Caco-2 (cell line): ENCODE measurements around the gene GIPR. TPM values are rescaled to one million over a fixed set of nuclear protein-coding genes. Genes with fewer than 3 reads are reported as not detected.
A peak's percentile ranks its signal among the peaks of the same experiment; 100 is the strongest.

Source experiments
- Bru-seq: library from RNA; stranded (reverse); fragments of 400-500 nt; gene quantifications from one replicate; lab custom pipeline; 2021; lab: Mats Ljungman, UMichigan
- BruChase-seq, 2 experiments: library from RNA; stranded (reverse); fragments of 400-500 nt; gene quantifications; one replicate each; lab custom pipeline; 2021; lab: Mats Ljungman, UMichigan
- BruUV-seq: library from RNA; stranded (reverse); fragments of 400-500 nt; replicated peaks from 2 replicates; lab custom pipeline; 2021; lab: Mats Ljungman, UMichigan
- CTCF ChIA-PET: fragments of 300-600 bp; sonication (Branson Sonifier 250); formaldehyde crosslinking; loops from one replicate; lab custom pipeline; 2022; ENCODE audit warnings: antibody characterized with exemption; lab: Charles Lee
- POLR2A ChIA-PET: fragments of 300-600 bp; sonication (Branson Sonifier 250); formaldehyde crosslinking; loops from one replicate; lab custom pipeline; 2022; ENCODE audit warnings: antibody characterized with exemption; lab: Charles Lee
- DNase-seq, 2 experiments: peaks; one replicate each; pipeline versions ENCODE4 v3.0.0 to v3.0.0-alpha.2; 2020 to 2022
- H3K27me3 ChIP-seq: replicated peaks from 2 replicates; pipeline ENCODE4 v1.6.0; 2011; ENCODE audit warnings: low read length; ENCODE audit not compliant: control insufficient read depth, insufficient read depth
- H3K36me3 ChIP-seq: 2 replicates; pipeline ENCODE4 v1.5.1; 2011; ENCODE audit warnings: low read length; ENCODE audit not compliant: control insufficient read depth, insufficient read depth
- H3K4me1 ChIP-seq: fragments of 250-450 bp; sonication (Bioruptor Pico); 2 replicates; pipeline ENCODE4 v1.5.1; 2020; ENCODE audit warnings: mild to moderate bottlenecking
- H3K4me3 ChIP-seq: 2 replicates; pipeline ENCODE4 v1.5.1; 2011; ENCODE audit warnings: low read depth, mild to moderate bottlenecking, control low read depth, low read length
- H3K9me3 ChIP-seq: fragments of 250-450 bp; sonication (Bioruptor Pico); 2 replicates; pipeline ENCODE4 v1.5.1; 2020; ENCODE audit warnings: mild to moderate bottlenecking, moderate library complexity
- H3K27ac Mint-ChIP-seq: one replicate; pipeline ENCODE4 v1.8.0; 2022; ENCODE audit warnings: mixed read lengths; ENCODE audit not compliant: unreplicated experiment
- H3K27me3 Mint-ChIP-seq: one replicate; pipeline ENCODE4 v1.8.0; 2022; ENCODE audit warnings: mixed read lengths; ENCODE audit not compliant: insufficient read depth, unreplicated experiment
- H3K36me3 Mint-ChIP-seq: one replicate; pipeline ENCODE4 v1.8.0; 2022; ENCODE audit warnings: mild to moderate bottlenecking, mixed read lengths; ENCODE audit not compliant: insufficient read depth, unreplicated experiment
- H3K4me1 Mint-ChIP-seq: one replicate; pipeline ENCODE4 v1.8.0; 2022; ENCODE audit warnings: low read depth, mixed read lengths; ENCODE audit not compliant: unreplicated experiment
- H3K4me3 Mint-ChIP-seq: one replicate; pipeline ENCODE4 v1.8.0; 2022; ENCODE audit warnings: mild to moderate bottlenecking, moderate library complexity, mixed read lengths; ENCODE audit not compliant: unreplicated experiment
- H3K9me3 Mint-ChIP-seq: one replicate; pipeline ENCODE4 v1.8.0; 2022; ENCODE audit warnings: mixed read lengths; ENCODE audit not compliant: unreplicated experiment
- intact Hi-C: fragments of 100-400 bp; cut with micrococcal nuclease; formaldehyde crosslinking; loops from one replicate; pipeline ENCODE4 v1.10.0; 2022; ENCODE audit not compliant: unreplicated experiment
- long read RNA-seq: library from polyadenylated mRNA; stranded (forward); transcript quantifications from one replicate; pipeline ENCODE4 v2.0.0, GENCODE V29; 2022
- total RNA-seq: library from RNA; stranded (reverse); gene quantifications from 2 replicates; pipeline ENCODE4 v1.2.3, GENCODE V29; 2022
- TF ChIP-seq, protein P1 (sequence below), 2 experiments: fragments of 200-600 bp in 1 of 2; IDR thresholded peaks; 1 replicate in 1 of 2; 2 replicates in 1 of 2; pipeline versions ENCODE4 v1.5.1 to v1.8.0; 2011 to 2022; ENCODE audit warnings: antibody characterized with exemption in 1 of 2, control low read depth in 1 of 2, inconsistent platforms in 1 of 2, low read depth in 1 of 2, low read length in 1 of 2, mild to moderate bottlenecking in 1 of 2, moderate library complexity in 1 of 2; ENCODE audit not compliant: insufficient read depth in 1 of 2, severe bottlenecking in 1 of 2, unreplicated experiment in 1 of 2

The GIPR gene, protein sequence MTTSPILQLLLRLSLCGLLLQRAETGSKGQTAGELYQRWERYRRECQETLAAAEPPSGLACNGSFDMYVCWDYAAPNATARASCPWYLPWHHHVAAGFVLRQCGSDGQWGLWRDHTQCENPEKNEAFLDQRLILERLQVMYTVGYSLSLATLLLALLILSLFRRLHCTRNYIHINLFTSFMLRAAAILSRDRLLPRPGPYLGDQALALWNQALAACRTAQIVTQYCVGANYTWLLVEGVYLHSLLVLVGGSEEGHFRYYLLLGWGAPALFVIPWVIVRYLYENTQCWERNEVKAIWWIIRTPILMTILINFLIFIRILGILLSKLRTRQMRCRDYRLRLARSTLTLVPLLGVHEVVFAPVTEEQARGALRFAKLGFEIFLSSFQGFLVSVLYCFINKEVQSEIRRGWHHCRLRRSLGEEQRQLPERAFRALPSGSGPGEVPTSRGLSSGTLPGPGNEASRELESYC
- total RNA-seq (2.6 and 4.6 TPM in 2 replicates), Bru-seq, nascent RNA (percentile 44 among the genes with signal in this experiment), BruChase-seq, experiment 1, labeled RNA remaining after a 2-hour chase (percentile 35 among the genes with signal in this experiment), BruChase-seq, experiment 2, labeled RNA remaining after a 6-hour chase (percentile 38 among the genes with signal in this experiment)
- long read RNA-seq, partial matches to known transcripts, result 1 of 5 reads
- long read RNA-seq, other reads (novel, unspliced or antisense), result 3 of 5 reads

DNA sequence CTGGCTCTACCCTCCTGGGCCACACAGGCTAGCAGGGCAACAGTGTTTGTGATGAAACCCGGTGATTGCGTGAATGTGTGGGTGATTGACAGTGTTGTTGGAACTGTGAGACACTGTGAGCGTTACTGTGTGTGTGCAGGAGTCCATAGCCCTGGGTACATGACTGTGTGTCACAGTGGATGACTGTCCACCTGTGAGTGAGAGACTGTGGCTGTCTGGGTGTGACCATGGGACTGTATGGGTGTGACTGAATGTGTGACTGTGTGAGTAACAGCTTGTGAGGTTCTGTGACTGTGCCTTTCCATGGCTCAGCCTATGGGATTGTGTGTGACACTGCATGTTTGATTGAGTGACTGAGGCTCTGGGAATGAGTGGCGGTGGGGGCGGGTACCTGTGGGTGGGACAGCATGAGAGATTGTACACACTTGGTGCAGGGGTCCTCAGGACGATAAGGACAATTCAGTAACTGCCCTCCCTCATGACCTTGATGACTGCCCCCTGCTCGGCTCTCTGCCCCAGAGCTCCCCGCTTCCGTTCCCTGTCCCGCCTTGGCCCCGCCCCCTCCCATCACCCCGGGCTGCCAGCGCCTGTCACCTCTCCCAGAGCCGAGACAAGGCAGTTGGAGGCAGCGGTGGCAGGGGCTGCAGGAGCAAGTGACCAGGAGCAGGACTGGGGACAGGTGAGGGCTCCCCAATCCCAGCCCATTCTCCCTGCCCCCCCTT lies at the start of gene GIPR:
Gene GIPR, plus strand, starts transcription at position 602 of the 722 bp plus-strand sequence. CDS start 1,300 bp downstream, outside the sequence.
- CTCF ChIA-PET, result interaction anchor here (0.5 to 2.7 kb wide), 6 partner anchors 8 to 49 kb away, joined by 4 to 14 read pairs (median 8); partner anchors contain the start of genes QPCTL and SNRPD2
- H3K27me3 ChIP-seq, result no peaks in the 10 kb centered on the region
- peak; percentile 73 to 76 for DNase-seq
- TF ChIP-seq, protein P1, sequence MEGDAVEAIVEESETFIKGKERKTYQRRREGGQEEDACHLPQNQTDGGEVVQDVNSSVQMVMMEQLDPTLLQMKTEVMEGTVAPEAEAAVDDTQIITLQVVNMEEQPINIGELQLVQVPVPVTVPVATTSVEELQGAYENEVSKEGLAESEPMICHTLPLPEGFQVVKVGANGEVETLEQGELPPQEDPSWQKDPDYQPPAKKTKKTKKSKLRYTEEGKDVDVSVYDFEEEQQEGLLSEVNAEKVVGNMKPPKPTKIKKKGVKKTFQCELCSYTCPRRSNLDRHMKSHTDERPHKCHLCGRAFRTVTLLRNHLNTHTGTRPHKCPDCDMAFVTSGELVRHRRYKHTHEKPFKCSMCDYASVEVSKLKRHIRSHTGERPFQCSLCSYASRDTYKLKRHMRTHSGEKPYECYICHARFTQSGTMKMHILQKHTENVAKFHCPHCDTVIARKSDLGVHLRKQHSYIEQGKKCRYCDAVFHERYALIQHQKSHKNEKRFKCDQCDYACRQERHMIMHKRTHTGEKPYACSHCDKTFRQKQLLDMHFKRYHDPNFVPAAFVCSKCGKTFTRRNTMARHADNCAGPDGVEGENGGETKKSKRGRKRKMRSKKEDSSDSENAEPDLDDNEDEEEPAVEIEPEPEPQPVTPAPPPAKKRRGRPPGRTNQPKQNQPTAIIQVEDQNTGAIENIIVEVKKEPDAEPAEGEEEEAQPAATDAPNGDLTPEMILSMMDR (IDR thresholded peaks at IDR 0.05; ENCODE audit: insufficient read depth in 1 of 2, low read depth in 1 of 2, low read length in 1 of 2, severe bottlenecking in 1 of 2, unreplicated experiment in 1 of 2), result no peak
- peak within 1 kb of the TSS; percentile 85 for H3K4me3 Mint-ChIP-seq
- H3K4me3 ChIP-seq, result peak within 1 kb of the TSS; percentile 59
- H3K27ac Mint-ChIP-seq, result peak within 1 kb of the TSS; percentile 56
- no peaks in the 10 kb centered on the region for H3K9me3 ChIP-seq
- H3K36me3 ChIP-seq, result no peaks in the 10 kb centered on the region
- peaks cover 11% of the 10 kb centered on the region for H3K36me3 Mint-ChIP-seq
- H3K4me1 ChIP-seq, result no peaks in the 10 kb centered on the region
- no peaks in the 10 kb centered on the region for H3K27me3 Mint-ChIP-seq
- intact Hi-C loops, result no loop called here
- BruUV-seq, result no TSS peak
- peaks cover 8% of the 10 kb centered on the region for H3K4me1 Mint-ChIP-seq
- POLR2A ChIA-PET, result interaction anchor here (0.7 to 0.9 kb wide), 2 partner anchors 10 to 12 kb away, joined by 3 to 9 read pairs; no protein-coding TSS in a partner anchor
- H3K9me3 Mint-ChIP-seq, result no peaks in the 10 kb centered on the region

DNA sequence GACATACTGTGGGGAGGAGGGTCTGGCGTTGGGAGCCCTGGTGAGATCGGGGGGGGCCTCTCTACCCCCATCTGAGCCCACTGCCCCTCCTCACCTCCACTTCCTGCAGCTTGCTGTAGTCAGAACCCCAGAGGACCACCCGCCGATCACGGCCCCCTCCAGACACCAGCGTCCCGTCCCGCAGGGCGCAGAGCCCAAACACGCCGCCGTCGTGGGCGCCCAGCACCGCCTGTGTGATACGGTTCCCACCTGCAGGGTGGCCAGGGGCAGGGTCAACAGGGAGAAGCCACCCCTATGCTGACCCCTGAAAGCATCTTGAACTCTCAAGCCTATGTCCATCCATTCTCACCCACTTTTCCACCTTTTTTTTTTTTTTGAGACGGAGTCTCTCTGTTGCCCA lies 46.6 kb upstream of the GIPR start:
- CTCF ChIA-PET, result no interaction called here
- H3K36me3 Mint-ChIP-seq, result peaks cover 23% of the 10 kb centered on the region

More for the DNA sequence above, 46.6 kb upstream of the GIPR start:
- Mint-ChIP-seq H3K27me3 (no peaks in the 10 kb centered on the region), H3K9me3 (no peaks in the 10 kb centered on the region), H3K4me1 (no peaks in the 10 kb centered on the region), H3K27ac (no peak overlapping the region), H3K4me3 (no peak overlapping the region)
- Histone ChIP-seq H3K36me3 (no peaks in the 10 kb centered on the region; the same call in 1 of the 2 replicates), H3K4me1 (no peaks in the 10 kb centered on the region), H3K4me3 (no peak overlapping the region), H3K9me3 (no peaks in the 10 kb centered on the region), H3K27me3 (no peaks in the 10 kb centered on the region)
- POLR2A ChIA-PET, result no interaction called here
- no peak for DNase-seq
- TF ChIP-seq, protein P1 (IDR thresholded peaks at IDR 0.05; ENCODE audit: insufficient read depth in 1 of 2, low read depth in 1 of 2, low read length in 1 of 2, severe bottlenecking in 1 of 2, unreplicated experiment in 1 of 2), result no peak
- intact Hi-C loops, result no loop called here
- no TSS peak for BruUV-seq
